CD4-positive, alpha-beta T cell treated with Interleukin-15 for 1 hour (primary cell): ENCODE measurements around the gene ZNF683.
"Not testable (repeated sequence)": the region's sequence is repeated elsewhere in the genome, so short reads cannot be mapped to it uniquely, and the experiment has no call there.

Experiments used
- DNase-seq: peaks from one replicate; pipeline ENCODE4 v3.0.0-alpha.2; 2020

ZNF683 gene

DNA sequence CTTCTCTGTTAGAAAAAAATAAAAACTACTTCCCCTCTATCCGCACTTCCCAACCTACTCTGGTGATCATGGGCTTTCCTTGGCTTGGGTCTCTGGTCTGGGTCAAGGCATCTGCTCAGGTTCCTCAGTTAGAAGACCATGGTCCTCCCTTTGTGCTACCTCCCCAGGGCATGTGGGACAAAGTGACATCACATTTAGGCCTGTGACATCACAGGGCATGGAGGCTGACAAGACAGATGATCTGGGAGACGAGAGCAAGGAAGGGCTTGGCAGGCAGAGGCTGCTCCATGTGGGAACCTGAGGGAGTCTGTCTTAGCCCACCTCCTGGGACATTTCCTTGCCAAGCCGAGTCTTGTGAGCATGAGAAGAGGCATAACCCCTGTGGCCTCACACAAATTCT is at the start of gene ZNF683:
ZNF683 (minus strand) TSS at position 140 of the 400 bp plus-strand sequence. CDS start 4,179 bp downstream, outside the sequence.
- not testable (repeated sequence) for DNase-seq

DNA sequence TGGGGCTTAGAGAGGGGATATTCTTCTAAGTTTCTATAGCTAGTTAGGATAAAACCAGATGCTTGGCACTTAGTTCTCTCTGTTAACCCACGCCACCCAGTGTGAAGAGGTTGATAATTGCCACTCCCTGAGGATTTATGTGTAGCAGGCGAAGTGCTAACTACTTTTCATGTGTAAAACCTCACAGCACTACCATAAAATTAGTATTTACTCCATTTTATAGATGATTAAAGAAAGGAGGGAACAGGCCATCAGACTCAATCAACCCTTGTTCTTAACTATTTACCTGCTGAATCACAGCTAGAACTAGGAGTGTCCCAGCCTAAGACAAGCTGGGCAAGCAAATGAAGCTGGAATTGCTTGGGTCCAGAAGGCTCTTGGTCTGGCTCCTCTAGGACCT is 46.9 kb upstream of the ZNF683 start:
- DNase-seq = no peak

DNA sequence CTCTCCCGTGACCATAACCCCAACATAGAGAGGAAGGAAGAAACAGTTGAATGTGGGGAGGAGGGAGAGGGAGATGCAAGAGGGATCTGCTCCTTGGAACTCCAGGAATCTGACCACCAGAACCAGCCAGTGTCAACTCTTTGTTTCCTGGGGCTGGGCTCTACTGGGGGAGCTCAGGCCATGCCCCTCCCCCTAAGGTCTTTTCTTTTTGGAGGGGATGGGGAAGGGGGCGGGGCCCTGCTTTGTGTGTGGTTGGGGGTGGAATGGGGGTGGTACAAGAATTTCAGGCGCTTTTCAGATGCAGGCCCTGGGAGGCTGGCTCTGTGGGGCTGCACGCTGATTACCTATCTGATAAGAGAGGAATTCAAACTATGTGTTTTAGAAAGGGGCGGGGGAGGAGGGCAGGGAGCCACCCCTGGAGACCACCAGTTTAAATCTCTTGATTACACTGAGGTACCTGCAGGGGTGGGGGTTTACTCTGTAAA is 46.4 kb upstream of the ZNF683 start:
- no peak for DNase-seq

DNA sequence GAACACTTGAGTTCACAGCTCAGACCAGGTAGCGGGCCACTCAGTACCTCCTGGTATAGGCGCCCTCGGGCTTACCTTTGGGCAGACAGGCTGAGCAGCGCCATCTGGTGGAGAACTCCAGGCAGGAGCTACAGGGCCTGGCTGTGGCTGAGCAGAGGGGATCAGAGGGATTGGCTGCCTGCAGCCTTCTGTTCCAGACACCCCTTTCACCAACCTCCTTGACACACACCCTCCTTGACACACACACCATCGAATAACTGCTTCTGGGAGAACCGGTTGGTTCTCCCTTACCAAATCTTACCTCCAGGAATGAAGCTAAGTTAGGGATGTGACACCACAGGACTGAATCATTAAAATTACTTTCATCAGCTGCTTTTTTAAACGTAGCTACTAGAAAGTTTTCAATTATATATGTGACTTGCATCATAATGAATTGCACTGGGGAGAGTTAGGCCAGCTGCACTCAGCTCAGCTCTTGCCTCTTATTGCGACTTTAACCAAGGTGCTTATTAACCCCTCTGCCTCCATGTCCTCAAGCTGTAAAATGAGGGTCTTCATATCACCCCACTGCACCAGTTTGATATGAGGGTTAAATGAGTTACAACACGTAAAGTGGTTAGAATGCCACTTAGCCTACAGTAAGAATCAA is 44.7 kb upstream of the ZNF683 start:
- DNase-seq = peak; percentile 79

DNA sequence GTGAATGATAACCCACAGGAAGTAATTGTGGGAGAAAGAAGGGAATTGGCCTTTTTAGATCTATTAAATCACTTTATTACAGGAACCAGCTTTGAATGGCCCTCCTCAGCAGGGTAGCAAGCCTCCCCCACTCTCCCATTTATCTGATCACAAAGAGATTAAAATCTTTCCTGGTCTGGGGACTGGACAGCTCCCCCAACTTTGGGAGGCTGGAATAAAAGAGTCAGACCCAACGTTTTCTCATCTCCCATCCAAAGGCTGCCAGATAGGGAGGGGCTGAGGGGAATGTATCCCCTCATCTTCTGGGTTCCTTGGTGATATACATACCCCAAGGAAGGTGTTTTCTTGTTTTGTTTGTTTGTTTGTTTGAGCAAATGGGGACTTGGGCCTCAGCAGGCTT is 40.5 kb upstream of the ZNF683 start:
- DNase-seq = no peak

DNA sequence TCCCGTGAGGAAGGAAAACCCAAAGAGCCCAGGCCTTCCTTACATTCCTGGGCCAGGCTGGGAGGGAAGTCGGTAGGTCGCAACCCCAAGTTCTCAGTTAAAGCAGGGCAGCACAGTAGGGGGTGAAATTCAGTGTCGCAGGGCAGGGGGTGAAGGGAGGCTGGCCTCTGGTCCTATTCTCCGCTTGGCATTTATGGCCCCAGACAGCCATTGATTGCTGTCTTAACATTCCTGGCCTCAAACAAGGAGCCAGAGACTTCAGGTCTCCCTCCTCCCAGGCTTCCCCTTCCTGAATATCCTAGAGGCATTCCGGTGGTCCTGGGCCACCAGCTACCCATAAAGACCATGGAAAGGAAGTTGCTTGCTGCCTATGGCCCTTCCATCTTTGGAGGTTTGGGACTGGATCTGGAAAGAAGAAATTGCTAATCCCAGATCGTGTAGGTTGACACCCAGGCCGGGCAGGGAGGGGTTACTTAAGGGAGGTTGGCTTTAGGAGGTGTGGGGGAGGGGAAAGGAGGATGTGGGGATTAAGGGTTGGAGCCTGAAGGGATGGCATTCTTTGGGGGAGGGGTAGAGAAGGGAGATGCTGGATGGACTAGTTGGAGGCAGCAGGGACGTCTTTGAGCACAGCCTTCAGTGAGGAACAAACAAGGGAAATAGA is 39.8 kb upstream of the ZNF683 start:
- no peak for DNase-seq

DNA sequence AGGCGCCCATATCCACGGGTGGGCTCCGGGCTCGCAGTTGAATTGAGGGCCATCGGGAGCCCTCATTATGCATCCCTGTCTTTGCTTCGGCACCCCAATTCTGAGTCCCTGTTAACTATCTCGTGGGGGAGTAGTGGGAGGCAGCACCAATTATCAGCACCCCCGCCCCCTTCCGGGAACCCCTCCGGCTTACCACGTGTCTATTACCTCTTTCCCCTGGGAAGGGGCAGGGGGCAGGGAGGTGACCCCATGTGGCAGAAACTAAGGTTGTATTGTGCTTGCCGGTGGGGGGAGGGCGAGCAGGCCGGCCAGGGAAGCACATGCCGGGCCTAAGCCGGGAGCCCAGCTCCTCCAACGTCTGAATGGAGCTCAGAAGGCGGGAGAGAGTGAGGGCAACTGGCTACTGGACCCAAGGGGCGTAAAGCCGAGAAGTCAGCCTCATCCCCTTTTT is 39.1 kb upstream of the ZNF683 start:
- no peak for DNase-seq

DNA sequence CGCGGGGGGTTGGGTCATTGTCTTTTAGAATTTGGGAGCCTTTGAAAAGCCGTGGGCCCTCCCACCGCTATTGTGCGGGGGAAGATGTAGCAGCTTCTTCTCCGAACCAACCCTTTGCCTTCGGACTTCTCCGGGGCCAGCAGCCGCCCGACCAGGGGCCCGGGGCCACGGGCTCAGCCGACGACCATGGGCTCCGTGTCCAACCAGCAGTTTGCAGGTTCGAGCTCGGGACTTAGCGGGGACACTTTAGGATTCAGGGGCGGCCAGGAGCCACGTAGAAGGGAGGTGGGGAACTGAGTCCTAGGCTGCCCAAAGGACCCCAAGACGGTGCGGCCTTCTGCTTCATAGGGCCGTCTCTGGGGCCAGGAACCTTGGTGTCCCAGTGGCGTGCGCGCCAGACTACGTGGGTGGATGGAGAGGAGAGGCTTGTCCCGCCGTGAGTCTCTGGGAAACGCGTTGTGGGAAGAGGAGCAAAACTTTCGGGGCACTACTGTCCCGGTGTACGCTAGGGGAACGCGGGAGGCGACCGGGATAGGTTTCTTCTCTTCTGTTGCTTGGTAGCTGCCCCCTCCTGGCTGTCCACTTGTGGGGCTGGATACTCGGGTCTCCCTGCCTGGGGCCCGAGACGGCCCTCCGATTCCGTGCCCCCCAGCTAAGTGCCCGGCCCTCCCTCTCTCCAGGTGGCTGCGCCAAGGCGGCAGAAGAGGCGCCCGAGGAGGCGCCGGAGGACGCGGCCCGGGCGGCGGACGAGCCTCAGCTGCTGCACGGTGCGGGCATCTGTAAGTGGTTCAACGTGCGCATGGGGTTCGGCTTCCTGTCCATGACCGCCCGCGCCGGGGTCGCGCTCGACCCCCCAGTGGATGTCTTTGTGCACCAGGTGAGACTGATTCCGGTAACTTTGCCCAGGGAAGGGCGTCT is 38.4 kb upstream of the ZNF683 start, which contains the start of gene LIN28A:
LIN28A (plus strand) TSS at position 112 of the 918 bp plus-strand sequence; CDS start at position 187, 75 bp downstream.
- DNase-seq = no peak

DNA sequence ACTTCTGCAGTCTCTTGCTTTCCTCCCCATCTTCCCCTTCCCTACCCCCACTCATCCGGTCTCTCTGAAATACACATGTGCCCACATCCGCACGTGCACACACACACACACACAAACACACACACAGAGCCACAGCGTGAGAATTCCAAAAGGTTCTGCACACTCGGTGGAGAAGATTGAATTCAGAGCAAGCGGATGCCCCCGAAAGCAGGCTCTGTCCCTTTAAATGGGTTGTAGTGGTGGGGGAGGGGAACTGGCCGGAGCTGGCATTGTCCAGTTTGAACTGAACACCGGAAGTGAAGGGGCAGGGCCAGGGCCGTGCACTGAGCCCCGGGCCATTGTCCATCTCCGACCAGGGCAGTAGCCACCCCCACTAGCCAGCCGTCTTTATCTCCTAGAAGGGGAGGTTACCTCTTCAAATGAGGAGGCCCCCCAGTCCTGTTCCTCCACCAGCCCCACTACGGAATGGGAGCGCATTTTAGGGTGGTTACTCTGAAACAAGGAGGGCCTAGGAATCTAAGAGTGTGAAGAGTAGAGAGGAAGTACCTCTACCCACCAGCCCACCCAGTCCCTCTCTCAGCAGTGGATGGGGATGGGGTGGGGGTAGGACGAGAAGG is 36.7 kb upstream of the ZNF683 start:
- DNase-seq = no peak

DNA sequence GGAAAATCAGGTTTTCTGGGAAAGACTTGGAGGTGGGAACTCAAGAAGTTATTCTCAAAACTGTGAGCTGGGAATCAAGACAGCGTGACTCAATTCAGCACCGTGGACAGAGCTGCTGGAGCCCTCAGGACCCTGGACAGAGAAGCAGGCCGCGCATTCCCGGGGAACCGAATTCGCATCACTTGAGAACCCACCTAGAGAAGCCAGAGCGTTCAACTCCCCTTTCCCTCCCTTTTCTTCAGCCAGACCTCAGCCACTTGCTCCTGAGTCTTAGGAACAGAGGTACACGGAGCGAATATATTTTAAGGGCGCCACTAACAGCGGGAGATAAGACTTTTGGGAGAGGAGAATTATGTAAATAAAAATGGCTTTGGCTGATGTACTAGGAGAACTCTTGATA is 36.1 kb upstream of the ZNF683 start:
- DNase-seq = peak; percentile 63

DNA sequence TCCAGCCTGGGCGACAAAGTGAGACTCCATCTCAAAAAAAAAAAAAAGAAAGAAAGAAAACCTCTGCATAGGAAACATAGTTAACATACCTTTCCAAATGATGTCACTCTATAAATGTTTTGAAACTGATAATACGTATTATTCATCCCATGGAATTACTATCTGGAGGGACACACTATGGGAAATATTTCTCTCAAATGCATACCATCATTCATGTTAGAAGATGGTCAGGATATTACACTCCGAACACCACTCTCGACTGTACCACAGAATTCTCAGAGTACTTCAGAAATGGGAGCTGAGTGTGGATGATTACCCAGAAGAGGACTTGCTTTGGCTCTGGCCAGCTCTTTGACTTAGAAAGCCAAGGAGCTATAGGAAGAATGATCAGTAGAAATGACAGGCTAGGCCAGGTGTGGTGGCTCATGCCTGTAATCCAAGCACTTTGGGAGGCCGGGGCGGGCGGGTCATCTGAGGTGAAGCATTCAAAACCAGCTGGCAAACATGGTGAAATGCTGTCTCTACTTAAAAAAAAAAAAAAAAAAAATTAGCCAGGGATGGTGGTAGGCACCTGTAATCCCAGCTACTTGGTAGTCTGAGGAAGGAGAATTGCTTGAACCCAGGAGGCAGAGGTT is 32.8 kb upstream of the ZNF683 start:
- no peak for DNase-seq

DNA sequence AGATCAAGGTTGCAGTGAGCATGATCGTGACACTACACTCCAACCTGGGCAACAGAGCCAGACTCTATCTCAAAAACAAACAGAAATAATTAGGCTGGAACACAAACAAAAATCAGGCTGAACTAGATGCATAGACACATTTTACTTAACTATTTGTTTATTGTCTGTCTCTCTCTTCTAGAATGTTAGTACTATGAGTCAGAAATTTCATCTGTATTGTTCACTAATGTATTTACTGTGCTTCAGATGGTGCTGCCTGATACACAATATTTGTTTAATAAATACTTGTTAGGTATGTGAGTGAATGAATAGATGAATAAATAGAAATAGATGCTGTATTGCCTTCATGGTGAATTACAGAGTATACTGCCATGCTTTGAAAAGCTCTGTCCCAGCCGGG is 32.1 kb upstream of the ZNF683 start:
- no peak for DNase-seq

DNA sequence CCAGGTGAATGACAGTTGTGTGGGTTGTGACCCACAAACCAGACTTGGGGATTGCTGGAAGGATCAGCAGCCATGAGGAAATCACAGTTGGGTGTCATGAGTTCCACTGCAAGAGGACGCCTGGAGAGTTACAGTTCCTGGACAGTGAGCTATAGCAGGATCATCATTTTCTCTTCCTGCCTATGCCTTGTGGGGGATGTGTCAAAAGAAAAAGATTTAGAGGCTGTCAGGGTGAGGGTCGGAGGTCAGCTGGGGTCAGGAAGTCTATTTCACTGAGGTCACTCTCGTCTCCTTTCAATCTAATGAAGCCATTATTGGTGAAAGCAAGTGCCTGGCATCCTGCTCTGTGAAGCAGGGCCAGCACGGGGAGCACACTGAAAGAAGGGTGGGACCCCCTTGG is 31.1 kb upstream of the ZNF683 start:
- DNase-seq = no peak

DNA sequence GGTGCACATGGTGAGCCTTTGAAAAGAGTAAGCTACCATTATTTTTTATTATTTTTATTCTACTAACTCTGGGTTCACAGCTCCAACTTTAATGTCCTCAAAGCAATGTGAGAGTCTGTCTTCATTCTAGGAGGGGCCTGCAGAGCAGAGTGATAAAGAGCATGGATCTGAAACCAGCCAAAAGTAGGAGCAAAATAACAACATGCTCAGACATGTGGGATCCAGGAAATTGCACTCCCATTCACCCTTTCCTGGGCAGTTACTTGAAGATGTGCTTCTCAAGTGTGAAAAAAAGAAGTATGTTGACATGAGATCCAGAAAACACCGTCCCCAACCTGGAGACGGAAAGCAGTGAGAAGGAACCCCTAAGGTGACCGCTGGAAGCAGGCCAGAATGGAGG is 29.3 kb upstream of the ZNF683 start:
- DNase-seq = no peak

DNA sequence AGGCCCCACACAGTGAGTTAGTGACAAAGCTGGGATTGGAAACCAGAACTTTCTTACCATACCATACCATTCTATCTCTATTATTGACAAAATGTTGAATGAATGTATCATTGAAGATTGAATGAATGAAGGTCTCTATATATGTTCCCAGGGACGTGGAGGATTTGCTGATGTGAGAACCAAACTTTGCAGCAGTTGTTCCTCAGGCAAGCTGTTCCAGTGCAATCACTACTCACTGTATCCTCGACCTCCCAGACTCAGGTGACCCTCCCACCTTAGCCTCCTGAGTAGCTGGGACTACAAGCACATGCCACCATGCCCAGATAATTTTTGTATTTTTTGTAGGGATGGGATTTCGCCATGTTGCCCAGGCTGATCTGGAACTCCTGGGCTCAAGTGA is 26.5 kb upstream of the ZNF683 start:
- no peak for DNase-seq

DNA sequence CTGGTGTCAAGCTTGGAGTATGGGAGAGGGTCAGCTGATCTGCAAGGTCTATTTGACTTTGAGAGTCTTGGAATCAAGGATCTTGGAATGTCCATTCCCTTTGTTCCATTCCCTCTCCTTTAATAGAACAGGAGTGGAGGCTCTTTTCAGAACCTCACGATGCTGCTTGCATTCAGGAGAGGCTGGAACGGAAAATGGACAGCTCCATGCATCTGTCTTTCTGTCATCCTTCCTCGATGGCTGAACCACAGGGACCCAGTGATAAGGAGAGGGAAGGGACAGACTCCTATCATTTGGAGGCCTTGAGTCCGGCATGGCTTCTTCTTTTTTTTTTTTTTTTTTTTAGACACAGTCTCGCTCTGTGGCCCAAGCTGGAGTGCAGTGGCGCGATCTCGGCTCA is 23.2 kb upstream of the ZNF683 start:
- no peak for DNase-seq

DNA sequence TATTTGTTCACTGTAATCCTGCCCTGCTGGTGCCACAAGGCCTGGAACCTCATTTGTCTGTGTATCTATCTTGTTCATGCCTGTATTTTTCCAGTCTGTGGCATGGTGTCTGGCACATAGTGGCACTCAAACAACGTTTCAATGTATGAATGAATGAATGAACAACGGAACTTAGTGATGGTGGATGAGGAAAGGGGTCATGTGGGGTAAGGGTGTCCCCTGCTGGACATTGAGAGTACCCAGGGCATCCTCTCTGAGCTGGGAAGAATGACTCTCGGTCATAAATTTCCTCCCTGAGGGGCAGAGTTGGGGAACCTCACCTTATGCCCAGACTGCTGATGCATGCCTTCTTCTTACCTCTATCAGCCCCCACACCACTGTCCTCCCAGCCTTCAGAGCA is 18.9 kb upstream of the ZNF683 start:
- DNase-seq = peak; percentile 41

DNA sequence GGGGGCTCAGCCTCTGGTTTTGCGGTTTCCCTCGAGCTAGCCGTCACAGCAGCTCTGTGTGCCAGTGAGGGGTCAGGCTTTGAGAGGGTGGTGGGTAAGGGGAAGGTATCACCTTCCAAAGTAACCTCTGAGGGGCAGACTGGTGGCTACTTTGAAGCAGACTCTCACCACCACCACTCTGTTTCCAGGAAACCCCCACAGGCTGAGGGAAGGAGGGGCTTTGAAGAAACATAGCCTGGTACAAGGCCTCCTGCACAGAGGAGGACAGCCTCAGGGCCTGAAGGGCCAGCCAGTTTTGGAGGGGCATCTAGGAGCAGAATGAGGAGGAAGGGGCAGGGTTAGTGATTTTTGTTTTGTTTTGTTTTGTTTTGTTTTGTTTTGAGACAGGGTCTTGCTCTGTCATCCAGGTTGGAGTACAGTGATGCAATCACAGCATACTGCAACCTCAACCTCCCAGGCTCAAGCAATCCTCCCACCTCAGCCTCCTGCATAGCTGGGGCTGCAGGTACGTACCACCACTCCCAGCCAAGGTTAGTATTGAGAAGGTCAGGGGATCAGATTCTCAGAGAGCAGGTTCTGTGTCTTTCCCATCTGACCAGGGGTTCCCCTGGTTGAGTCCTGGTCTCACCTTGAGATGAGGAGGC is 17.2 kb upstream of the ZNF683 start:
- DNase-seq = no peak

DNA sequence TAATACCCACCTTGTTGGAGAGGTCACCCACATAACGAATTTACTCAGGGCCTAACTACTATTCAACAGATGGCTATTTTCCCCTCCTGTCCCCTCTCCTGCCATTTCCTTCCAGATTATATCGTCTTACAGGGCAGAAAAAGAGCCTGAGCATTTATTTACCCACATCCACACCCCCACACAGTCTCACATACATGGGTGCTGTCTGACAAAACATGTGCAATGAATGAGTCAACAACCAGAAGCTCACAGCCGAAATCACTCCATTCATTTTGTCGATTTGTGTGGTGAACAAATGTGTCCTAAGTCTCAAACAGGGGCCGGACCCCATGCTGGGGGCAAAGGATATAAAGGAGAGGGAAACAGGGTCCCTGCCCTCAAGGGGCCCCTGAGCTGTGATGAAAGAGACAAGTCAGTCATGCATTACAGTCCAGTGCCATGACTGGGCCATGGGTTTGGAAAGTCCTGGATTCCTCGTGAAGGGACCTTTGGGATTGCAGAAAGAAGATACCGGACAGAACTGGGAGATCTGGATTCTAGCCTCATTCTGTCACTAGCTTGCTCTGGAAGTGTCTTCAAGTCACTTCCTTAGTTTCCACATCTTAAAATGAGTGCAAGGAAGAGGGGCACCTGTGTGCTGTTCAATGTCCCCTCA is 16.4 kb upstream of the ZNF683 start:
- DNase-seq = no peak

DNA sequence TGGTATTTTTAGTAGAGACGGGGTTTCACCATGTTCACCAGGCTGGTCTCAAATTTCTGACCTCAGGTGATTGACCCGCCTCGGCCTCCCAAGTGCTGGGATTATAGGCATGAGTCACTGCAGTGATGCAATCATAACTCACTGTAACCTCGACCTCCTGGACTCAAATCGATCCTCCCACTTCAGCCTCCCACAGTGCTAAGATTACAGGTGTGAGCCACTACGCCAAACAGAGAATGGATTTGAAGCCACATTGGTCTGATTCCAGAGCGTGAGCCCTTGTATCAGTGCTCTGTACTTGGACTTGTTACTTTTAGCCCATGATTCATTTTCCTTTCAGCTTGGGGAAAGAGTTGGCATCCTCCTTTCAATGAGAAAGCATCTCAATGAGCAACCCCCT is 14.9 kb upstream of the ZNF683 start:
- DNase-seq = no peak

DNA sequence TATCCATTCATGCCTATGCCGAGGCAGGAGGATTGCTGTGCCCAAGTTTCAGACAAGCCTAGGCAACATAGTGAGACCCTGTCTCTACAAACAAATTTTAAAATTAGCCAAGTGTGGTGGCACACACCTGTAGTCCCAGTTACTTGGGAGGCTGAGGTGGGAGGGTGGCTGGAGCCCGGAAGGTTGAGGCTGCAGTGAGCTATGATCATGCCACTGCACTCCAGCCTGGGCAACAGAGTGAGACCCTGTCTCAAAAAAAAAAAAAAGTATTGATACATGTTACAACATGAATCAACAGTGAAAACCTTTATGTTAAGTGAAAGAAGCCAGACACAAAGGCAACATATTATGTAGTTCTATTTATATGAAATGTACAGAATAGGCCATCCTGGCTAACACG is 12.5 kb upstream of the ZNF683 start:
- not testable (repeated sequence) for DNase-seq
